Adrenal gland (tissue), 5 donors: ENCODE measurements around the gene TNNT2.

ENCODE experiments used
- POLR2A ChIP-seq, 2 donors: fragments of 450-650 bp; IDR thresholded peaks; one replicate each; pipeline ENCODE4 v1.6.1; 2017; ENCODE audit warnings: antibody characterized with exemption in 2 of 2, mild to moderate bottlenecking in 2 of 2, moderate library complexity in 1 of 2
- TF ChIP-seq, protein P1 (sequence below), 6 experiments: fragments of 450-650 bp in 4 of 6; fragments of 200-600 bp in 2 of 6; sonication (generic) in 1 of 6; IDR thresholded peaks; 1 replicate in 5 of 6; 2 replicates in 1 of 6; pipeline versions ENCODE4 v1.5.1 to v1.8.0; 2016 to 2021; ENCODE audit warnings: antibody characterized with exemption in 6 of 6, mild to moderate bottlenecking in 2 of 6, moderate library complexity in 1 of 6
- donor health status: DM: no; HTN: no; CAD: no.

DNA sequence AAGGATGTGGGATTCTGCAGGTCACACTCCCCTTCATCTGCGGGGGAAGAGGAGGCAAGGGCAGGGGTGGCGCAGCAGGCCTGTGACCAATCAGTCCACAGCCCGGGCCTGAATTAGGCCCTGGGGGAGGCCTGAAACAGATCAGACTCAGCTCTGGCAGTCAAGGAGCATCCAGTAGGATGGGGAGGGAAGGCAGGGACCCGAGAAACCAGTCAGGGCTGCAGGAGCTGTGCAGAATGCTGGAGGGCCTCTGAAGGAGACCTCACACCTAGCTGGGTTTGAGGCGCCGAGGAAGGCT lies 12.7 kb downstream of the TNNT2 start:
- TF ChIP-seq, protein P1, sequence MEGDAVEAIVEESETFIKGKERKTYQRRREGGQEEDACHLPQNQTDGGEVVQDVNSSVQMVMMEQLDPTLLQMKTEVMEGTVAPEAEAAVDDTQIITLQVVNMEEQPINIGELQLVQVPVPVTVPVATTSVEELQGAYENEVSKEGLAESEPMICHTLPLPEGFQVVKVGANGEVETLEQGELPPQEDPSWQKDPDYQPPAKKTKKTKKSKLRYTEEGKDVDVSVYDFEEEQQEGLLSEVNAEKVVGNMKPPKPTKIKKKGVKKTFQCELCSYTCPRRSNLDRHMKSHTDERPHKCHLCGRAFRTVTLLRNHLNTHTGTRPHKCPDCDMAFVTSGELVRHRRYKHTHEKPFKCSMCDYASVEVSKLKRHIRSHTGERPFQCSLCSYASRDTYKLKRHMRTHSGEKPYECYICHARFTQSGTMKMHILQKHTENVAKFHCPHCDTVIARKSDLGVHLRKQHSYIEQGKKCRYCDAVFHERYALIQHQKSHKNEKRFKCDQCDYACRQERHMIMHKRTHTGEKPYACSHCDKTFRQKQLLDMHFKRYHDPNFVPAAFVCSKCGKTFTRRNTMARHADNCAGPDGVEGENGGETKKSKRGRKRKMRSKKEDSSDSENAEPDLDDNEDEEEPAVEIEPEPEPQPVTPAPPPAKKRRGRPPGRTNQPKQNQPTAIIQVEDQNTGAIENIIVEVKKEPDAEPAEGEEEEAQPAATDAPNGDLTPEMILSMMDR (IDR thresholded peaks at IDR 0.05), result no peak
- no peak for TF ChIP-seq POLR2A (IDR thresholded peaks at IDR 0.05)
